HepG2 (cell line): Measurements from ENCODE around the gene SIRT7. TPM values are rescaled to one million over a fixed set of nuclear protein-coding genes. Genes with fewer than 3 reads are reported as not detected.

Experiments used
- DRAP1 ChIP-seq: IDR thresholded peaks from 2 replicates; pipeline ENCODE4 v1.6.1; 2016; ENCODE audit warnings: missing genetic modification reagents, missing compliant biosample characterization
- ESRRA ChIP-seq: sonication (generic); formaldehyde crosslinking; IDR thresholded peaks from 2 replicates; pipeline ENCODE4 v1.5.1; 2020; ENCODE audit warnings: mild to moderate bottlenecking, low read depth, missing genetic modification reagents
- GATAD2A ChIP-seq: IDR thresholded peaks from 2 replicates; pipeline ENCODE4 v1.6.1; 2016
- HMG20B ChIP-seq: conservative IDR thresholded peaks from 2 replicates; pipeline ENCODE4 v1.6.1; 2016; ENCODE audit warnings: missing genetic modification reagents, missing compliant biosample characterization
- NRL ChIP-seq: sonication (generic); formaldehyde crosslinking; IDR thresholded peaks from 2 replicates; pipeline ENCODE4 v1.5.0; 2020; ENCODE audit warnings: missing genetic modification reagents, mild to moderate bottlenecking, moderate library complexity, borderline replicate concordance
- RAD21 ChIP-seq: fragments of 450-650 bp; formaldehyde crosslinking; IDR thresholded peaks from 2 replicates; pipeline ENCODE4 v1.5.0; 2020; ENCODE audit warnings: mild to moderate bottlenecking
- REXO4 ChIP-seq: sonication (generic); formaldehyde crosslinking; IDR thresholded peaks from 2 replicates; pipeline ENCODE4 v1.8.0; 2022; ENCODE audit warnings: missing genetic modification reagents, mild to moderate bottlenecking, borderline replicate concordance
- SYNCRIP ChIP-seq: fragments of 200-400 bp; formaldehyde crosslinking; IDR thresholded peaks from 2 replicates; pipeline ENCODE4 v1.6.1; 2018; ENCODE audit warnings: mild to moderate bottlenecking, low read depth, low read length; ENCODE audit not compliant: insufficient read depth
- TBX2 ChIP-seq: sonication (generic); formaldehyde crosslinking; IDR thresholded peaks from 2 replicates; pipeline ENCODE4 v1.5.0; 2020; ENCODE audit warnings: missing genetic modification reagents, mild to moderate bottlenecking, borderline replicate concordance
- THRA ChIP-seq: sonication (generic); formaldehyde crosslinking; IDR thresholded peaks from 2 replicates; pipeline ENCODE4 v1.4.0; 2020; ENCODE audit warnings: missing genetic modification reagents, borderline replicate concordance
- TP53 ChIP-seq: sonication (generic); formaldehyde crosslinking; conservative IDR thresholded peaks from 2 replicates; pipeline ENCODE4 v1.4.0; 2020; ENCODE audit warnings: missing genetic modification reagents
- ZNF280B ChIP-seq: sonication (generic); formaldehyde crosslinking; IDR thresholded peaks from 2 replicates; pipeline ENCODE4 v1.5.0; 2020; ENCODE audit warnings: missing genetic modification reagents, mild to moderate bottlenecking, borderline replicate concordance
- ZNF451 ChIP-seq: sonication (generic); formaldehyde crosslinking; IDR thresholded peaks from 2 replicates; pipeline ENCODE4 v1.5.0; 2020; ENCODE audit warnings: mild to moderate bottlenecking, missing genetic modification reagents
- ZNF512B ChIP-seq: sonication (generic); formaldehyde crosslinking; IDR thresholded peaks from 2 replicates; pipeline ENCODE4 v1.5.1; 2020; ENCODE audit warnings: missing genetic modification reagents, mild to moderate bottlenecking, borderline replicate concordance
- ZNF619 ChIP-seq: sonication (generic); formaldehyde crosslinking; IDR thresholded peaks from 2 replicates; pipeline ENCODE4 v1.4.0; 2020; ENCODE audit warnings: mild to moderate bottlenecking, missing genetic modification reagents
- ZNF724P ChIP-seq: sonication (generic); formaldehyde crosslinking; IDR thresholded peaks from 2 replicates; pipeline ENCODE4 v1.8.0; 2022; ENCODE audit warnings: missing genetic modification reagents, borderline replicate concordance
- polyA plus RNA-seq, 8 experiments: library from polyadenylated mRNA; depleted of rRNA in 3 of 8; stranded (reverse) in 7 of 8; unstranded in 1 of 8; fragments of >200 nt; fragmentation: Illumina TruSeq in 4 of 8; extraction: Trizol in 4 of 8; gene quantifications; 2 replicates each; pipeline versions ENCODE4 v1.2.1 to v1.2.3, GENCODE V29; 2011 to 2016; ENCODE audit warnings: low read depth in 4 of 8, missing spikeins in 1 of 8, mixed read lengths in 1 of 8; ENCODE audit not compliant: insufficient read depth in 1 of 8
- total RNA-seq, 5 experiments: library from RNA; depleted of rRNA; stranded (reverse); fragments of >200 nt; fragmentation: Illumina TruSeq; extraction: Trizol; gene quantifications; 2 replicates each; pipeline ENCODE4 v1.2.3, GENCODE V29; 2016; ENCODE audit warnings: low read depth in 1 of 5

Gene SIRT7
- total and polyA plus RNA-seq, 2 of the 13 experiments (the other 11 are each of a cell fraction or from before 2014, with no cell fraction given), result 8.3 to 24.8 TPM

- TF ChIP-seq ZNF451 (CRISPR knock-in tag) (0 out of 2 replicates have a peak, but pooled peaks have one; percentile 14), ZNF280B (CRISPR knock-in tag) (0 out of 2 replicates have a peak, but pooled peaks have one; percentile 50), DRAP1 (CRISPR knock-in tag) (no peak), REXO4 (CRISPR knock-in tag) (no peak), SYNCRIP (no peak), NRL (CRISPR knock-in tag) (0 out of 2 replicates have a peak, but pooled peaks have one; percentile 38), RAD21 (CRISPR knock-in tag) (no peak; the same call in 1 of the 2 replicates), HMG20B (CRISPR knock-in tag) (no peak), THRA (no peak), TBX2 (peak; percentile 72), GATAD2A (CRISPR knock-in tag) (no peak), ZNF724P (CRISPR knock-in tag) (peak; percentile 85; the same call in 1 of the 2 replicates), ZNF619 (CRISPR knock-in tag) (0 out of 2 replicates have a peak, but pooled peaks have one; percentile 47), ZNF512B (CRISPR knock-in tag) (no peak), ESRRA (CRISPR knock-in tag) (0 out of 2 replicates have a peak, but pooled peaks have one; percentile 42), TP53 (0 out of 2 replicates have a peak, but pooled peaks have one; percentile 2)
Observed at GRCh38 chr17:81902653-81903414, 15.1 kb downstream of the SIRT7 start (continued).
